Measurements from ENCODE around the gene ZNF343. TPM values are rescaled to one million over a fixed set of nuclear protein-coding genes. Genes with fewer than 3 reads are reported as not detected.
"Not testable (repeated sequence)": the region's sequence is repeated elsewhere in the genome, so short reads cannot be mapped to it uniquely, and the experiment has no call there.

Gene ZNF343
- polyA plus RNA-seq (ENCODE audit: insufficient read length in 4 of 4): 10 to 100 TPM; 14.1 to 16.7 (median 15.0) TPM

GRCh38 chr20:2508631-2509467, at the start of gene ZNF343:
Gene ZNF343 (minus strand): TSS chr20:2508915. CDS start chr20:2493895, 15,020 bp downstream.
- peak; percentile 73 to 85 (median 78) for DNase-seq (ENCODE audit: low read depth in 4 of 4, low spot score in 3 of 4)

- DNase-seq (ENCODE audit: low read depth in 4 of 4, low spot score in 3 of 4): no peak
Measured at GRCh38 chr20:2557873-2558580, 49.3 kb upstream of the ZNF343 start.

- DNase-seq (ENCODE audit: low read depth in 4 of 4, low spot score in 3 of 4): no peak
Measured at GRCh38 chr20:2545594-2545993, 36.9 kb upstream of the ZNF343 start.

GRCh38 chr20:2544211-2544610, 35.5 kb upstream of the ZNF343 start:
- DNase-seq (ENCODE audit: low read depth in 4 of 4, low spot score in 3 of 4): no peak

- DNase-seq (ENCODE audit: low read depth in 4 of 4, low spot score in 3 of 4): no peak
Measured at GRCh38 chr20:2542361-2542760, 33.6 kb upstream of the ZNF343 start.

- DNase-seq (ENCODE audit: low read depth in 4 of 4, low spot score in 3 of 4): no peak
Measured at GRCh38 chr20:2541940-2542339, 33.2 kb upstream of the ZNF343 start.

- DNase-seq (ENCODE audit: low read depth in 4 of 4, low spot score in 3 of 4): no peak
Measured at GRCh38 chr20:2538931-2539720, 30.4 kb upstream of the ZNF343 start.

- no peak for DNase-seq (ENCODE audit: low read depth in 4 of 4, low spot score in 3 of 4)
Measured at GRCh38 chr20:2538356-2538755, 29.6 kb upstream of the ZNF343 start.

- no peak for DNase-seq (ENCODE audit: low read depth in 4 of 4, low spot score in 3 of 4)
Measured at GRCh38 chr20:2537101-2537500, 28.4 kb upstream of the ZNF343 start.

GRCh38 chr20:2536560-2536986, 27.9 kb upstream of the ZNF343 start, which contains the start of gene TMC2:
Gene TMC2 (plus strand): TSS chr20:2536573. CDS start chr20:2536622, 49 bp downstream.
- no peak for DNase-seq (ENCODE audit: low read depth in 4 of 4, low spot score in 3 of 4)

GRCh38 chr20:2535711-2536559, 27.2 kb upstream of the ZNF343 start:
- no peak for DNase-seq (ENCODE audit: low read depth in 4 of 4, low spot score in 3 of 4)

- no peak for DNase-seq (ENCODE audit: low read depth in 4 of 4, low spot score in 3 of 4)
Measured at GRCh38 chr20:2533118-2533517, 24.4 kb upstream of the ZNF343 start.

- DNase-seq (ENCODE audit: low read depth in 4 of 4, low spot score in 3 of 4): no peak
Measured at GRCh38 chr20:2528671-2529271, 20.1 kb upstream of the ZNF343 start.

GRCh38 chr20:2527762-2528161, 19.0 kb upstream of the ZNF343 start:
- DNase-seq (ENCODE audit: low read depth in 4 of 4, low spot score in 3 of 4): no peak

GRCh38 chr20:2526218-2526583, 17.5 kb upstream of the ZNF343 start:
- DNase-seq (ENCODE audit: low read depth in 4 of 4, low spot score in 3 of 4): not testable (repeated sequence)

- peak in 2 of 4 donors; percentile 40 to 41 for DNase-seq (ENCODE audit: low read depth in 4 of 4, low spot score in 3 of 4)
Measured at GRCh38 chr20:2524709-2525506, 16.2 kb upstream of the ZNF343 start.

GRCh38 chr20:2523919-2524708, 15.4 kb upstream of the ZNF343 start:
- peak; percentile 74 to 78 (median 76) for DNase-seq (ENCODE audit: low read depth in 4 of 4, low spot score in 3 of 4)
